ENCODE data around the gene AQP2. TPM values are rescaled to one million over a fixed set of nuclear protein-coding genes. Genes with fewer than 3 reads are reported as not detected.

AQP2 gene
- total and polyA plus RNA-seq, 2 donors (not counting 1 experiment from before 2014, with no cell fraction given): not detected

- H3K9me3 ChIP-seq (ENCODE audit: control extremely low read depth in 1 of 3, control insufficient read depth in 2 of 3, insufficient read depth in 1 of 3, low read length in 2 of 3): no peaks in the 10 kb centered on the region
- ATAC-seq (ENCODE audit: low read depth): no peak
- no peaks in the 10 kb centered on the region for H3K9me3 Mint-ChIP-seq (ENCODE audit: insufficient read depth)
- H3K4me1 Mint-ChIP-seq: peaks cover 7% of the 10 kb centered on the region
- peaks cover 11% of the 10 kb centered on the region in 2 donors for H3K4me1 ChIP-seq (ENCODE audit: control insufficient read depth in 2 of 2, insufficient read depth in 2 of 2, low read length in 2 of 2)
- no peak overlapping the region for H3K27ac ChIP-seq (ENCODE audit: low read length in 2 of 2)
- H3K9ac ChIP-seq (ENCODE audit: low read length): no peak overlapping the region
- H3K79me2 ChIP-seq (ENCODE audit: control insufficient read depth, insufficient read depth, low read length): no peaks in the 10 kb centered on the region
- TF ChIP-seq CTCF (IDR thresholded peaks at IDR 0.05) (no peak), EZH2 (IDR thresholded peaks at IDR 0.05; ENCODE audit: borderline replicate concordance, insufficient read depth, low read depth, low read length, poor library complexity, severe bottlenecking) (no peak)
- intact Hi-C loops (cut with micrococcal nuclease): no loop called here
- POLR2A ChIA-PET: no interaction called here
- H3K27me3 Mint-ChIP-seq: peaks cover 23% of the 10 kb centered on the region
- no peak overlapping the region for H3K4me2 ChIP-seq (replicated peaks; ENCODE audit: low read depth, low read length, poor library complexity, severe bottlenecking)
- CTCF ChIA-PET: interaction anchor here (1.0 to 6.5 kb wide), 4 partner anchors 24 to 100 kb away, joined by 3 to 93 read pairs (median 48); no protein-coding TSS in a partner anchor
- H3K4me3 ChIP-seq (ENCODE audit: control extremely low read depth in 1 of 5, extremely low read depth in 1 of 5, insufficient read depth in 1 of 5, low read depth in 2 of 5, low read length in 4 of 5): no peak overlapping the region
- H3K27ac Mint-ChIP-seq: no peak overlapping the region
- peaks cover 0 to 47% (median 13%) of the 10 kb centered on the region in 4 experiments for H3K27me3 ChIP-seq (replicated peaks in 1 of 4; ENCODE audit: control extremely low read depth in 1 of 4, control insufficient read depth in 3 of 4, insufficient read depth in 4 of 4, low read length in 3 of 4)
- WGBS (ENCODE audit: insufficient coverage): 81% methylated on average over 12 of the region's 12 CpGs
- no peak overlapping the region for H2AFZ ChIP-seq (ENCODE audit: insufficient read depth, low read depth, low read length, poor library complexity, severe bottlenecking)
- H3K36me3 ChIP-seq (replicated peaks in 1 of 2; ENCODE audit: control extremely low read depth in 1 of 2, control insufficient read depth in 1 of 2, extremely low read depth in 1 of 2, insufficient read depth in 2 of 2, low read length in 1 of 2): no peaks in the 10 kb centered on the region
- H3K4me3 Mint-ChIP-seq: no peak overlapping the region
- H4K20me1 ChIP-seq (ENCODE audit: control insufficient read depth, insufficient read depth, low read length, poor library complexity, severe bottlenecking): no peaks in the 10 kb centered on the region
- DNase-seq: no peak
Measured at GRCh38 chr12:49969651-49970429, 19.3 kb downstream of the AQP2 start.

DNA sequence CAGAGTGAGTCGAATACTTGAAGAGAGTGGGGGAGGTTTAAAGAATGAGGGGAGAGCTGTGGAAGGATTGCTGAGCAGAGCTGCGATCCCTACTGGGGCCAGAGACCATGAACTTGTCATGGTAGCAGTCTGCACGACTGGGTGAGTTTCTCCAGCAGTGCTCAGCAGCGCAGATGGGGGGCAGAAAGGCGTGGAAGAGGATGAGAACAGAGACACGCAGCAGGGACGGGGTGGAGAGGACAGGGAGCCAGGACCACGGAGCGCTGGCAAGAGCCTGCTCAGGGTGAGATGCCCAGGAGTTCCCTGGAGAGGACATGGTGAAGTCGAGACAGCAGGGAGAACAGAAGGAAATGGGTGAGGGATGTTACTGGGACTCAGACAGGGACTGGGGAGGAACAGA, 20.1 kb downstream of the AQP2 start:
- peaks cover 17% of the 10 kb centered on the region for H3K27me3 Mint-ChIP-seq
- ChIA-PET POLR2A (no interaction called here), CTCF (interaction anchor here (6.5 kb wide), 1 partner anchor 84 kb away, joined by 90 read pairs; no protein-coding TSS in a partner anchor)
- H3K9me3 ChIP-seq (ENCODE audit: control extremely low read depth in 1 of 3, control insufficient read depth in 2 of 3, insufficient read depth in 1 of 3, low read length in 2 of 3): no peaks in the 10 kb centered on the region
- ATAC-seq (ENCODE audit: low read depth) (no peak), DNase-seq (no peak)
- no peak overlapping the region for H2AFZ ChIP-seq (ENCODE audit: insufficient read depth, low read depth, low read length, poor library complexity, severe bottlenecking)
- H3K27me3 ChIP-seq (replicated peaks in 1 of 4; ENCODE audit: control extremely low read depth in 1 of 4, control insufficient read depth in 3 of 4, insufficient read depth in 4 of 4, low read length in 3 of 4): peaks cover 0 to 46% (median 13%) of the 10 kb centered on the region in 4 experiments
- H3K4me1 Mint-ChIP-seq: peaks cover 7% of the 10 kb centered on the region
- TF ChIP-seq EZH2 (IDR thresholded peaks at IDR 0.05; ENCODE audit: borderline replicate concordance, insufficient read depth, low read depth, low read length, poor library complexity, severe bottlenecking) (no peak), CTCF (IDR thresholded peaks at IDR 0.05) (no peak)
- no peak overlapping the region for H3K27ac Mint-ChIP-seq
- 83% methylated on average over 10 of the region's 10 CpGs for WGBS (ENCODE audit: insufficient coverage)
- no peaks in the 10 kb centered on the region for H3K9me3 Mint-ChIP-seq (ENCODE audit: insufficient read depth)
- H3K4me2 ChIP-seq (replicated peaks; ENCODE audit: low read depth, low read length, poor library complexity, severe bottlenecking): no peak overlapping the region
- no peaks in the 10 kb centered on the region for H4K20me1 ChIP-seq (ENCODE audit: control insufficient read depth, insufficient read depth, low read length, poor library complexity, severe bottlenecking)
- no peak overlapping the region for H3K4me3 ChIP-seq (ENCODE audit: control extremely low read depth in 1 of 5, extremely low read depth in 1 of 5, insufficient read depth in 1 of 5, low read depth in 2 of 5, low read length in 4 of 5)
- peaks cover 11% of the 10 kb centered on the region in 2 donors for H3K4me1 ChIP-seq (ENCODE audit: control insufficient read depth in 2 of 2, insufficient read depth in 2 of 2, low read length in 2 of 2)
- H3K4me3 Mint-ChIP-seq: no peak overlapping the region
- H3K27ac ChIP-seq (ENCODE audit: low read length in 2 of 2): no peak overlapping the region
- H3K9ac ChIP-seq (ENCODE audit: low read length): no peak overlapping the region
- no peaks in the 10 kb centered on the region for H3K36me3 ChIP-seq (replicated peaks in 1 of 2; ENCODE audit: control extremely low read depth in 1 of 2, control insufficient read depth in 1 of 2, extremely low read depth in 1 of 2, insufficient read depth in 2 of 2, low read length in 1 of 2)
- no peaks in the 10 kb centered on the region for H3K79me2 ChIP-seq (ENCODE audit: control insufficient read depth, insufficient read depth, low read length)
- intact Hi-C loops (cut with micrococcal nuclease): no loop called here
